ENCODE data around the gene ROPN1L.

DNA sequence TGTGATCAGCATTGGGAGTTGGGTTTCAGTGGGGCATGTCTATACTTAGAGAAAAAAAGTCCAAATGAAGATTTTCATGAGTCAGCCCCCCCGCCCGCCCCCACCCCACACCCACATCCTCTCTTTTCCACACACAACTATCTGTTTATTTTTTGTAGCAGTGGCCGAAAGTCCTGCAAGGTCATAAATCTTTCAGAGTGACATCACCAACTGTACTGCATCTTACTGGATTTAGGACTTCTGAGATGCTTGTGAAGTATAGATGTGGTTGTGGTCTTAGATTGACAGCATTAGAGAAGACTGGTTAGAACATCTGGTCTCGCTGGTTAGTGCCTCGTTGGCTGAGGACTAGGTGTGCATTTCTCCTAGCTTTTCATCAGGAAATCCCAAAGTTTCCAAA, 7.3 kb upstream of the ROPN1L start:
- no peak for TF ChIP-seq MAFK (IDR thresholded peaks at IDR 0.05; ENCODE audit: low read depth, low read length)
- TF ChIP-seq FOS (IDR thresholded peaks at IDR 0.05; ENCODE audit: low read depth, low read length), result no peak
- no peak for TF ChIP-seq CTCF (conservative IDR thresholded peaks at IDR 0.05; ENCODE audit: low read depth, low read length)
- no peak for TF ChIP-seq POLR2A (IDR thresholded peaks at IDR 0.05; ENCODE audit: low read depth, low read length)
- TF ChIP-seq SMC3 (IDR thresholded peaks at IDR 0.05; ENCODE audit: low read depth, low read length), result no peak
- TF ChIP-seq MXI1 (IDR thresholded peaks at IDR 0.05; ENCODE audit: borderline replicate concordance, low read depth, low read length), result no peak
- no peak for TF ChIP-seq NFE2L2 (IDR thresholded peaks at IDR 0.05; ENCODE audit: low read depth, low read length)
- no peak for TF ChIP-seq RAD21 (IDR thresholded peaks at IDR 0.05; ENCODE audit: low read length)
